ENCODE results near the gene BCAS1.

- TF ChIP-seq YY1 (IDR thresholded peaks at IDR 0.05; ENCODE audit: insufficient read depth, insufficient read length) (no peak), ZNF274 (IDR thresholded peaks at IDR 0.05; ENCODE audit: low read depth, low read length) (no peak), SUZ12 (IDR thresholded peaks at IDR 0.05; ENCODE audit: extremely low read depth, insufficient read depth, insufficient read length) (no peak)
These were observed 21.4 kb downstream of the BCAS1 start for GRCh38 chr20:54048891-54049545.

Measured in NT2/D1 (cell line).